Measurements from ENCODE around the gene TSNAX.

The TSNAX gene

DNA sequence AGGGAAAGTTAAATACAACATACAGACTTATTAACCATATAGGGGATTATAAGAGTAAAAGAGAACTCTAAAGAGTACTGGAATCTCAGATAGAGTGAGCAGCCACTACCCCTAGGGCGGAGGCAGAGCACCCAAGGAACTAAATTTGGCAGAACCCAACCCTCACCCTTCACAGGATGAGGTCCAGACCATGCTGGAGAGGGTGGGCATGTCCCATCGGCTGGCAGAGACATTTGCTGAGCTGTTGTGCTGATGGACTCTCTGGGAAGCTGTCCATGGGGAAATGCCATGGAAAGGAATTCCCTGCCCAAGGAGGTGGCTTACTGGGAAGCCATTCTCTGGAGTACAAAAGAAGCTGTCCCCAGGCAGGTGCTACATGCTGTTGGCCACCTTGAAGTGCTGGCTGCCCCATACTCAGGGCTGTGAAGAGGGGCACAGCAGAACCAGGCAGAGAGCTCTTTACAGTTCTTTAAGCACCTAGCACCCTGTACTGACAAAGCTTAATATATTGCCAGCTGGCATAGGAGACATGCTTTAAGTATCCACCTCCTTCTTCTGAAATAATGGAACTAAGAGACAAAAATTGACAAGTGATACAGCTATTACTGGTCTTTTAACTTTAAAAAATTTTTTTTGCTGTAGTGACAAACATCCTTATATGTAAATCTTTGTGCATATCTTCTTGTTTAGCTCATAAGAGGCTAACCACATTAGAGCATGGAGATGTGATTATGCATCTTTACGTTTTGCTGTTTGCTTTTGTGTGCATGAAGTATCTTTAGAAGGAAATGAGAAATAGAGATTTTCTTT lies 29.6 kb downstream of the TSNAX start:
- WGBS (ENCODE audit: extremely low coverage, insufficient coverage, low lambda C conversion rate), result no CpG with 5 or more reads among the region's 3 CpGs

DNA sequence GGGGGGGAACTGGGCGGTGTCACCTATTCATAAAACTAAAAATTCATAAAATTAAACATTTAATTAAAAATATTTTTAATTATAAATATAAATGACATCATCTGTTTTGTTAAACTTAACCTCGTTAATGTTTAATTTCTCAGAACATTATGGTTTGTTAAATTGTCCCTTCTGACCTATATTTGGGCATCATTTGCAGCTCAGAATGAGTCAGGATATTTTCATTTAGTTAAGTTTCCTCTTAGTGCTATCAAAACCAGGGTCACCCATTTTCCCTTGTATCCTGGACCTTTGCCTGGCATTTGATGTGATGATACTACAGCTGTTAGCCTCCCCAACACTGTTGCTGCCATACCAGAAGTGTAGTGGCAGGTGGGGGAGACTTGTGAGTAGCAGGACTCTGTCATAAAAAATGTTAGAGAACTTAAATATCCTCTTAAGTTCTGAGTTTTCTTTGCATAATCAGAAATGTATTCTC lies 30.3 kb downstream of the TSNAX start:
- Histone ChIP-seq H2BK120ac (ENCODE audit: low read depth, low read length) (no peak overlapping the region), H3K23ac (ENCODE audit: low read length) (no peak overlapping the region), H3K27ac (ENCODE audit: low read depth, low read length) (no peak overlapping the region), H3K4me2 (ENCODE audit: low read length) (no peak overlapping the region), H3K36me3 (ENCODE audit: control insufficient read depth, insufficient read depth, low read length) (no peaks in the 10 kb centered on the region), H3K4me3 (ENCODE audit: low read length) (no peak overlapping the region), H3K56ac (ENCODE audit: low read length) (no peak overlapping the region), H3K18ac (ENCODE audit: low read length) (no peak overlapping the region), H3K79me1 (ENCODE audit: low read length) (peaks cover 7% of the 10 kb centered on the region), H3K4me1 (ENCODE audit: control insufficient read depth, low read depth, low read length) (no peaks in the 10 kb centered on the region), H4K5ac (ENCODE audit: low read length) (no peak overlapping the region), H3K27me3 (ENCODE audit: insufficient read depth, low read length, poor library complexity) (no peaks in the 10 kb centered on the region), H3K79me2 (ENCODE audit: control insufficient read depth, insufficient read depth, low read length) (no peaks in the 10 kb centered on the region), H4K8ac (ENCODE audit: low read depth, low read length) (no peak overlapping the region), H2BK15ac (replicated peaks; ENCODE audit: low read depth) (no peak overlapping the region), H2AK5ac (ENCODE audit: low read length) (no peak overlapping the region), H3K9ac (ENCODE audit: low read length) (no peak overlapping the region), H3K4ac (ENCODE audit: low read depth, low read length) (no peak overlapping the region), H2BK5ac (ENCODE audit: low read length) (no peak overlapping the region)
- no CpG with 5 or more reads among the region's 2 CpGs for WGBS (ENCODE audit: extremely low coverage, insufficient coverage, low lambda C conversion rate)
- DNase-seq, result no peak

More for the DNA sequence above, 29.6 kb downstream of the TSNAX start:
- Histone ChIP-seq H3K79me1 (ENCODE audit: low read length) (peaks cover 7% of the 10 kb centered on the region), H3K56ac (ENCODE audit: low read length) (no peak overlapping the region), H2BK5ac (ENCODE audit: low read length) (no peak overlapping the region), H3K4me3 (ENCODE audit: low read length) (no peak overlapping the region), H3K18ac (ENCODE audit: low read length) (no peak overlapping the region), H3K4ac (ENCODE audit: low read depth, low read length) (no peak overlapping the region), H2AK5ac (ENCODE audit: low read length) (no peak overlapping the region), H4K8ac (ENCODE audit: low read depth, low read length) (no peak overlapping the region), H3K36me3 (ENCODE audit: control insufficient read depth, insufficient read depth, low read length) (no peaks in the 10 kb centered on the region), H3K79me2 (ENCODE audit: control insufficient read depth, insufficient read depth, low read length) (no peaks in the 10 kb centered on the region), H3K4me1 (ENCODE audit: control insufficient read depth, low read depth, low read length) (no peaks in the 10 kb centered on the region), H4K5ac (ENCODE audit: low read length) (no peak overlapping the region), H3K27me3 (ENCODE audit: insufficient read depth, low read length, poor library complexity) (no peaks in the 10 kb centered on the region), H3K9ac (ENCODE audit: low read length) (no peak overlapping the region), H3K23ac (ENCODE audit: low read length) (no peak overlapping the region), H3K27ac (ENCODE audit: low read depth, low read length) (no peak overlapping the region), H3K4me2 (ENCODE audit: low read length) (no peak overlapping the region), H2BK120ac (ENCODE audit: low read depth, low read length) (no peak overlapping the region), H2BK15ac (replicated peaks; ENCODE audit: low read depth) (no peak overlapping the region)
- DNase-seq, result no peak

DNA sequence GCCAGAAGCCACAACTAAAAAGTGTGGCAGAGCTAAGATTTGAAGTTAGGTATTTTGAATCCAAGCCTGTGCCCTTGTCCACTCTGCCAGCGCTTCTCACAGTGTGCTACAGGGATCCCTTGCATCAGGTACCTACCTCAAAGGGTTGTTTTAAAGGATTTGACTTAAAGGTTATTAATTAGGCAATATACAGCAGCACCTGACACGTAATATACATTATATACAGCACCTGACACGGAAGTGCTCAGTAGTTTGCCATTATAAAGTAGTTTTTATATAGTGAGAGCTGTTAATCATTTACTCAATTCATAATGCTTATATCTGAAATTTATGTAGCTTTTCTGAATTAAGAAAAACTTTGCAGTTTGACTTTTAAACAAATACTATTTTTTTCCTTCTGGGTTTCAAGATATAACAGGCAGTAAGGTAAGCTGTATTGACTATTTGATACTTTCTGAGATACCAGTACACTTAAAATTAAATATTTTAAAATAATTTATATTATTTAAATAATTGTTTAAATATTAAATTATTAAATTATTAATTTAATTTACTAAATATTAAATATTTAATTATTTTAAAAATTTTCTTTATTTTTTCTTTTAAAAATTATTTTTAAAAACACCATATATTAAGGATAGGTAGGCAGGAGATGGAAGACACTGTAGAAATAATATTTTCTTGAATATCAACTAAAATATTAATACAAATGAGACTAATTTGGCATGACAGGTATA lies 33.3 kb downstream of the TSNAX start:
- H3K4me3 ChIP-seq (ENCODE audit: low read length), result no peak overlapping the region
- no peak overlapping the region for H2BK120ac ChIP-seq (ENCODE audit: low read depth, low read length)
- no peak overlapping the region for H3K4me2 ChIP-seq (ENCODE audit: low read length)
- no peaks in the 10 kb centered on the region for H3K36me3 ChIP-seq (ENCODE audit: control insufficient read depth, insufficient read depth, low read length)
- no peaks in the 10 kb centered on the region for H3K79me2 ChIP-seq (ENCODE audit: control insufficient read depth, insufficient read depth, low read length)
- H3K4ac ChIP-seq (ENCODE audit: low read depth, low read length), result no peak overlapping the region
- H2BK5ac ChIP-seq (ENCODE audit: low read length), result no peak overlapping the region
- WGBS (ENCODE audit: extremely low coverage, insufficient coverage, low lambda C conversion rate), result no CpG with 5 or more reads among the region's 3 CpGs
- DNase-seq, result no peak
- no peak overlapping the region for H3K18ac ChIP-seq (ENCODE audit: low read length)
- no peak overlapping the region for H3K23ac ChIP-seq (ENCODE audit: low read length)
- no peak overlapping the region for H2AK5ac ChIP-seq (ENCODE audit: low read length)
- no peak overlapping the region for H3K56ac ChIP-seq (ENCODE audit: low read length)
- H4K5ac ChIP-seq (ENCODE audit: low read length), result no peak overlapping the region
- no peak overlapping the region for H3K9ac ChIP-seq (ENCODE audit: low read length)
- H3K27ac ChIP-seq (ENCODE audit: low read depth, low read length), result no peak overlapping the region
- H2BK15ac ChIP-seq (replicated peaks; ENCODE audit: low read depth), result no peak overlapping the region
- H3K27me3 ChIP-seq (ENCODE audit: insufficient read depth, low read length, poor library complexity), result no peaks in the 10 kb centered on the region
- H3K4me1 ChIP-seq (ENCODE audit: control insufficient read depth, low read depth, low read length), result no peaks in the 10 kb centered on the region
- peaks cover 7% of the 10 kb centered on the region for H3K79me1 ChIP-seq (ENCODE audit: low read length)
- no peak overlapping the region for H4K8ac ChIP-seq (ENCODE audit: low read depth, low read length)

DNA sequence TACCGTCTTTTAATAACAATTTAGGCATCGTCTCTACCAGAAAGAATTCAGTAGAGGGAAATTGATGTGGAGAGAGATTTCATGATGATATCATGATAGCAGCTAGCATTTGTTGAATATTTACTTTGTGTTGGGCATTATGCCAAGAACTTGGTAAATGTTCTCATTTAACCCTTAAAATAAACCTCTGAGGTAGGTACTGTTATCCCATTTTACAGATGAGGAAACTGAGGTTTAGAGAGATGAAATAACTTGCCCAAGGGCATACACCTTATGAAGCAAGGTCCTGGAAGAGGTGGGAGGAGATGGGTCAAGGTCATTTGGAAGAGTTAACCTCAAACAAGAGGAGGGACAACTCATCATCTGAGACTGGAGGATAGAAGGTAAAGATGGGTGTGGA lies 34.8 kb downstream of the TSNAX start:
- no peak overlapping the region for H3K9ac ChIP-seq (ENCODE audit: low read length)
- no peak overlapping the region for H2BK120ac ChIP-seq (ENCODE audit: low read depth, low read length)
- H3K36me3 ChIP-seq (ENCODE audit: control insufficient read depth, insufficient read depth, low read length), result no peaks in the 10 kb centered on the region
- H3K18ac ChIP-seq (ENCODE audit: low read length), result no peak overlapping the region
- no peaks in the 10 kb centered on the region for H3K27me3 ChIP-seq (ENCODE audit: insufficient read depth, low read length, poor library complexity)
- no peak overlapping the region for H2BK5ac ChIP-seq (ENCODE audit: low read length)
- no peak overlapping the region for H3K4me3 ChIP-seq (ENCODE audit: low read length)
- H3K23ac ChIP-seq (ENCODE audit: low read length), result no peak overlapping the region
- no peak overlapping the region for H3K4ac ChIP-seq (ENCODE audit: low read depth, low read length)
- no peak overlapping the region for H4K5ac ChIP-seq (ENCODE audit: low read length)
- H2AK5ac ChIP-seq (ENCODE audit: low read length), result no peak overlapping the region
- H3K27ac ChIP-seq (ENCODE audit: low read depth, low read length), result no peak overlapping the region
- no peaks in the 10 kb centered on the region for H3K79me2 ChIP-seq (ENCODE audit: control insufficient read depth, insufficient read depth, low read length)
- no peak overlapping the region for H2BK15ac ChIP-seq (replicated peaks; ENCODE audit: low read depth)
- 100% methylated on average over 2 of the region's 2 CpGs for WGBS (ENCODE audit: extremely low coverage, insufficient coverage, low lambda C conversion rate)
- no peak overlapping the region for H3K56ac ChIP-seq (ENCODE audit: low read length)
- no peak overlapping the region for H3K4me2 ChIP-seq (ENCODE audit: low read length)
- no peak for DNase-seq
- no peak overlapping the region for H4K8ac ChIP-seq (ENCODE audit: low read depth, low read length)
- H3K79me1 ChIP-seq (ENCODE audit: low read length), result no peaks in the 10 kb centered on the region
- no peaks in the 10 kb centered on the region for H3K4me1 ChIP-seq (ENCODE audit: control insufficient read depth, low read depth, low read length)

DNA sequence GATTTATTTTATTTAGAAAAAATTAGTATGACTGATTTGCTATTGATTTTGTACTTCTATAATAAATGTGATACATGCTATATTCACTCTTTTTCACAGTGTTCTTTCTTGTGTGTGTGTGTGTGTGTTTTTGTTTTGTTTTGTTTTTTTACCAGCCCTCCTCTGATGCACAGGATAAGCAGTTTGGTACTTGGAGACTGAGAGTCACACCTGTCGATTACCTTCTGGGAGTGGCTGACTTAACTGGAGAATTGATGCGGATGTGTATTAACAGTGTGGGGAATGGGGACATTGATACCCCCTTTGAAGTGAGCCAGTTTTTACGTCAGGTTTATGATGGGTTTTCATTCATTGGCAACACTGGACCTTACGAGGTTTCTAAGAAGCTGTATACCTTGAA lies 35.9 kb downstream of the TSNAX start:
- WGBS (ENCODE audit: extremely low coverage, insufficient coverage, low lambda C conversion rate), result no CpG with 5 or more reads among the region's 4 CpGs
- H3K36me3 ChIP-seq (ENCODE audit: control insufficient read depth, insufficient read depth, low read length), result no peaks in the 10 kb centered on the region

More for the DNA sequence above, 35.9 kb downstream of the TSNAX start:
- no peak overlapping the region for H2BK5ac ChIP-seq (ENCODE audit: low read length)
- H3K18ac ChIP-seq (ENCODE audit: low read length), result no peak overlapping the region
- no peak overlapping the region for H3K56ac ChIP-seq (ENCODE audit: low read length)
- no peak overlapping the region for H2AK5ac ChIP-seq (ENCODE audit: low read length)
- no peak overlapping the region for H3K23ac ChIP-seq (ENCODE audit: low read length)
- no peak overlapping the region for H3K9ac ChIP-seq (ENCODE audit: low read length)
- no peak overlapping the region for H3K27ac ChIP-seq (ENCODE audit: low read depth, low read length)
- H2BK120ac ChIP-seq (ENCODE audit: low read depth, low read length), result no peak overlapping the region
- no peak overlapping the region for H3K4me2 ChIP-seq (ENCODE audit: low read length)
- H2BK15ac ChIP-seq (replicated peaks; ENCODE audit: low read depth), result no peak overlapping the region
- no peak overlapping the region for H4K8ac ChIP-seq (ENCODE audit: low read depth, low read length)
- DNase-seq, result no peak
- H3K4me1 ChIP-seq (ENCODE audit: control insufficient read depth, low read depth, low read length), result no peaks in the 10 kb centered on the region
- H4K5ac ChIP-seq (ENCODE audit: low read length), result no peak overlapping the region
- H3K4me3 ChIP-seq (ENCODE audit: low read length), result no peak overlapping the region
- H3K79me2 ChIP-seq (ENCODE audit: control insufficient read depth, insufficient read depth, low read length), result no peaks in the 10 kb centered on the region
- no peaks in the 10 kb centered on the region for H3K27me3 ChIP-seq (ENCODE audit: insufficient read depth, low read length, poor library complexity)
- H3K79me1 ChIP-seq (ENCODE audit: low read length), result no peaks in the 10 kb centered on the region
- no peak overlapping the region for H3K4ac ChIP-seq (ENCODE audit: low read depth, low read length)
